Measurements from ENCODE around the gene PLEKHA7. TPM values are rescaled to one million over a fixed set of nuclear protein-coding genes. Genes with fewer than 3 reads are reported as not detected.

PLEKHA7 gene
- total RNA-seq, 1 donor from 2014 or later: 25.3 TPM

DNA sequence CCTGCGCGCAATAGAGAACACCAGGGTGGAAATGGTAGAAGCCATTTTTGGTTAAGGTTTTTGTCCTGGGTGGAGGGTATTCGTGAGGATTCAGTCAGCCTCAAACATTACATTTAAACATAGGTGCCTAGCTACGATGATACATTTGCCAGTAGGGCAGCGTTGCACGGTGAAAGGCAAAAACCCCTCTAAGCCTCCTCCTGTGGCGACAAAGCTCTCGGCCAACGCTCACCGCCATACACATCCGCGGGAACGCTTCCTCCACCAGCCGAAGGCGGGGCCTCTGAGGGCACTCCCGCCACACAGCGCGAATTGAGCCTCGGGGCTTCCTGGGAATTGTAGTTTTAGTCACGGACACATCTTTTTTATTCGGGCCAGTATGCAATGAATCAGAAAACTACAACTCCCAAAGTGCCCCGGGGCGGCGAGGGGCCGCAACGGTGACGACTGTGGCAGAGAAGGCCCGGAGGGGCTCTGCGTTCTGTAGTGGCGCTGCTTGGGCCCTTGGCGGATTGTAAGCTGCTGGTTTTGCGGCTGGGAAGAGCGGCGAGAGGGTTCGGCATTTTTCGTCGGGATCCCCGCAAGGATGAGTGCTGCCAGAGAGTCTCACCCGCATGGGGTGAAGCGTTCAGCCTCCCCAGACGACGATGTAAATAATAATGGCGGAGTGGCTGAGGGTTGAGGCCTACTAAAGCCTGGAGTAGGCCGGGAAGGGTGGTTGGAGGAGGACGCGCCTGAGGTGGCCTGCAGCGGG lies 275.8 kb downstream of the PLEKHA7 start, which contains the start of gene C11orf58:
C11orf58 (plus strand) TSS at position 455 of the 754 bp plus-strand sequence; CDS start at position 587, 132 bp downstream.
- peak; percentile 83 for DNase-seq (ENCODE audit: low read depth)
- TF ChIP-seq, protein P1, sequence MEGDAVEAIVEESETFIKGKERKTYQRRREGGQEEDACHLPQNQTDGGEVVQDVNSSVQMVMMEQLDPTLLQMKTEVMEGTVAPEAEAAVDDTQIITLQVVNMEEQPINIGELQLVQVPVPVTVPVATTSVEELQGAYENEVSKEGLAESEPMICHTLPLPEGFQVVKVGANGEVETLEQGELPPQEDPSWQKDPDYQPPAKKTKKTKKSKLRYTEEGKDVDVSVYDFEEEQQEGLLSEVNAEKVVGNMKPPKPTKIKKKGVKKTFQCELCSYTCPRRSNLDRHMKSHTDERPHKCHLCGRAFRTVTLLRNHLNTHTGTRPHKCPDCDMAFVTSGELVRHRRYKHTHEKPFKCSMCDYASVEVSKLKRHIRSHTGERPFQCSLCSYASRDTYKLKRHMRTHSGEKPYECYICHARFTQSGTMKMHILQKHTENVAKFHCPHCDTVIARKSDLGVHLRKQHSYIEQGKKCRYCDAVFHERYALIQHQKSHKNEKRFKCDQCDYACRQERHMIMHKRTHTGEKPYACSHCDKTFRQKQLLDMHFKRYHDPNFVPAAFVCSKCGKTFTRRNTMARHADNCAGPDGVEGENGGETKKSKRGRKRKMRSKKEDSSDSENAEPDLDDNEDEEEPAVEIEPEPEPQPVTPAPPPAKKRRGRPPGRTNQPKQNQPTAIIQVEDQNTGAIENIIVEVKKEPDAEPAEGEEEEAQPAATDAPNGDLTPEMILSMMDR (IDR thresholded peaks at IDR 0.05; ENCODE audit: insufficient read depth, low read length, poor library complexity, severe bottlenecking): no peak
- Histone ChIP-seq H3K27me3 (ENCODE audit: control insufficient read depth, insufficient read depth, low read length) (no peaks in the 10 kb centered on the region), H3K4me3 (ENCODE audit: low read depth, low read length) (peak within 1 kb of the TSS; percentile 71), H3K36me3 (ENCODE audit: control insufficient read depth, insufficient read depth, low read length) (no peaks in the 10 kb centered on the region)

DNA sequence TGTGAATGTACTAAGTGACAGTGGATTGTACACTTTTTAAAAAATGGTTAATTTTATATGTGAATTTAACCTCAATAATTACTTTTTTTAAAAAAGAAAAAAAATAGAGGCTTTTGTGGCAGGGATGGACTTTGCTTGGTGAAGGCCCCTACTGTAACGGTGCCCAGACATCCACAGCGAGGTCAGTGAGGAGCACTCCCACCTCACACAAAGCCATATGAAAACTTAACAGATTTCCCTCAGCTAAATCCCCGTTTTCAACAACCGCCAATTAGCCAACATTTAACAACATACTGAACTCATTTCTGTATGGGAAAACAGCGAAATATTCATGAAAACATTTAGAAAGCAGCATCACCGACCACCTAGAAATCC lies 276.4 kb downstream of the PLEKHA7 start:
- H3K4me3 ChIP-seq (ENCODE audit: low read depth, low read length): peak overlapping the region; percentile 71
- H3K36me3 ChIP-seq (ENCODE audit: control insufficient read depth, insufficient read depth, low read length): no peaks in the 10 kb centered on the region
- DNase-seq (ENCODE audit: low read depth): no peak
- TF ChIP-seq, protein P1 (IDR thresholded peaks at IDR 0.05; ENCODE audit: insufficient read depth, low read length, poor library complexity, severe bottlenecking): no peak
- no peaks in the 10 kb centered on the region for H3K27me3 ChIP-seq (ENCODE audit: control insufficient read depth, insufficient read depth, low read length)

Other genes starting within 250 kb of the PLEKHA7 start
- 1,517 and 1,891 TPM in 2 replicates for gene RPS13, start 63.3 kb upstream of the PLEKHA7 start, total RNA-seq
- gene PIK3C2A, start 193.6 kb upstream of the PLEKHA7 start, total RNA-seq: 46.8 and 48.3 TPM in 2 replicates